ENCODE measurements around the gene TMEM53. TPM values are rescaled to one million over a fixed set of nuclear protein-coding genes. Genes with fewer than 3 reads are reported as not detected.

The TMEM53 gene
- total and polyA plus RNA-seq, 12 donors = 7.2 to 47.4 (median 12.6) TPM

DNA sequence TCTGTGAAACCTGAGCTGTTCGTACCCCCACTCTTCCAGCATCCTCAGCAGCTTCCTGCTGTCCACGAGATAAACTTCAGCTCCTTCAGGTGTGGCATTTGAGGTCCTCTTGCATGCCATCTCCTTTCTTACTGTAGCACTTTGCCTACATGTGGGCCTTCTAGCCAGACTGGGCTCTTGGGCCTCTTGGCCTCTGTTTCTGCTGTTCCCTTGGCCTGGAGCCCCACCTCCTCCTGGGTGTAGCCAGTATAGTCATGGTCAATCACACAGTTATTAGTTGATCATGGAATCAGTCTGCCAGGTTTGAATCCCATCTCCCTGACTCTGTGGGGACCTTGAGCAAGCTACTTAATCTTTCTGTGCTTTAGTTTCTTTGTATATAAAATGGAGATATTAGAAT, 26.4 kb downstream of the TMEM53 start:
- Histone ChIP-seq H3K4me3 (no peak overlapping the region), H3K36me3 (replicated peaks in 1 of 2) (peaks cover 0 to 78% of the 10 kb centered on the region in 2 donors), H3K4me1 (replicated peaks in 1 of 2) (peaks cover 23 to 29% of the 10 kb centered on the region in 2 donors), H3K27me3 (no peaks in the 10 kb centered on the region), H3K27ac (no peak overlapping the region), H3K9me3 (replicated peaks in 1 of 3) (no peaks in the 10 kb centered on the region)
- intact Hi-C loops (cut with DNase I) = no loop called here
- no peak for DNase-seq
- no peak for TF ChIP-seq POLR2A (IDR thresholded peaks at IDR 0.05)
- TF ChIP-seq, protein P1, sequence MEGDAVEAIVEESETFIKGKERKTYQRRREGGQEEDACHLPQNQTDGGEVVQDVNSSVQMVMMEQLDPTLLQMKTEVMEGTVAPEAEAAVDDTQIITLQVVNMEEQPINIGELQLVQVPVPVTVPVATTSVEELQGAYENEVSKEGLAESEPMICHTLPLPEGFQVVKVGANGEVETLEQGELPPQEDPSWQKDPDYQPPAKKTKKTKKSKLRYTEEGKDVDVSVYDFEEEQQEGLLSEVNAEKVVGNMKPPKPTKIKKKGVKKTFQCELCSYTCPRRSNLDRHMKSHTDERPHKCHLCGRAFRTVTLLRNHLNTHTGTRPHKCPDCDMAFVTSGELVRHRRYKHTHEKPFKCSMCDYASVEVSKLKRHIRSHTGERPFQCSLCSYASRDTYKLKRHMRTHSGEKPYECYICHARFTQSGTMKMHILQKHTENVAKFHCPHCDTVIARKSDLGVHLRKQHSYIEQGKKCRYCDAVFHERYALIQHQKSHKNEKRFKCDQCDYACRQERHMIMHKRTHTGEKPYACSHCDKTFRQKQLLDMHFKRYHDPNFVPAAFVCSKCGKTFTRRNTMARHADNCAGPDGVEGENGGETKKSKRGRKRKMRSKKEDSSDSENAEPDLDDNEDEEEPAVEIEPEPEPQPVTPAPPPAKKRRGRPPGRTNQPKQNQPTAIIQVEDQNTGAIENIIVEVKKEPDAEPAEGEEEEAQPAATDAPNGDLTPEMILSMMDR (IDR thresholded peaks at IDR 0.05) = no peak
- 79 to 94% (median 92%) methylated on average over 2 of the region's 2 CpGs for WGBS, 4 donors

DNA sequence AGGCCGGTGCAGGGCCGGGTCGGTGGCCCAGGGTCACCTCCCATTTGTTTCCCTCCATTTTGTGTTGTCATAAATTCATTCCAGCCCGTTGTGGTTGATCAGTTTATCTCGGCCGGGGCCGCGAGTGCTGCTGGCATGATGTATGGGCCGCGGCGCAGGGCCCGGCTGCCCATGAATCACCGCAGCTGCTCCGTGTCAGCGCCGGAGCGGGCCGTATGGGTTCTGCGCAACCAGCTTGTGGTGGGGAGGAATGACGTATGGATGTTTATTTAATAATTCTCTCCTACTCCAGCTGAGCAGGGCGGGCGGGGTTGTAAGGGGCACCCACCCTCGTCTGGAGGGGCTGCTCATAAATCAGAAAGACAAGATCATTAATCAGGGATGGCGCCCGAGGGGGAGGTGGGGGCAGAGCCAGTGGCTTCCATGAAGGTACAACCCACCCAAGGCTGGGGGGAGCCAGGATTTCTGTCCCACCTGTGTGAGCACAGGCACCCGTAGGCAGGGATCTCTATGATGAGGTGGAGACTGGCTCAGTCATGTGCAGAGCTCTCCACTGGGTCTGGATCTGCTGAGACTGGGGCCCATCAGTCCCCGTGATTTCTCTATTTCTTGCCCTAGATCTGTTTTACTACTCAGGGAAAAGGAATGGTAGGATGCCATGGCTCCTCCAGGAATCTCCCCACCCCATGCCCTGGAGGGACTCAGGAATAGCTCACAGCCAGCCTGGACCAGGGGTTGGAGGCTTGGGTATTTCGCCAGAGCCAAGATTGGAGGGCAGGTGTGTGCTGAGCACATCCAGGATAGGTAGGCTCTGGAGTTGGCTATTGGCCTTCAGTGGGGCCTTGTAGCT, 27.8 kb downstream of the TMEM53 start:
- peak overlapping the region in 4 of 5 donors; percentile 80 to 98 (median 86) for H3K27ac ChIP-seq
- 51 to 66% (median 54%) methylated on average over 7 to 28 of the region's 28 CpGs for WGBS, 4 donors
- no peaks in the 10 kb centered on the region for H3K27me3 ChIP-seq
- H3K4me3 ChIP-seq = no peak overlapping the region
- peak; percentile 72 to 90 (median 84) for DNase-seq
- intact Hi-C loops (cut with DNase I) = no loop called here
- peaks cover 25 to 41% of the 10 kb centered on the region in 2 donors for H3K4me1 ChIP-seq (replicated peaks in 1 of 2)
- TF ChIP-seq, protein P1 (IDR thresholded peaks at IDR 0.05) = no peak
- no peak for TF ChIP-seq POLR2A (IDR thresholded peaks at IDR 0.05)
- H3K36me3 ChIP-seq (replicated peaks in 1 of 2) = peaks cover 0 to 85% of the 10 kb centered on the region in 2 donors
- H3K9me3 ChIP-seq (replicated peaks in 1 of 3) = no peaks in the 10 kb centered on the region

DNA sequence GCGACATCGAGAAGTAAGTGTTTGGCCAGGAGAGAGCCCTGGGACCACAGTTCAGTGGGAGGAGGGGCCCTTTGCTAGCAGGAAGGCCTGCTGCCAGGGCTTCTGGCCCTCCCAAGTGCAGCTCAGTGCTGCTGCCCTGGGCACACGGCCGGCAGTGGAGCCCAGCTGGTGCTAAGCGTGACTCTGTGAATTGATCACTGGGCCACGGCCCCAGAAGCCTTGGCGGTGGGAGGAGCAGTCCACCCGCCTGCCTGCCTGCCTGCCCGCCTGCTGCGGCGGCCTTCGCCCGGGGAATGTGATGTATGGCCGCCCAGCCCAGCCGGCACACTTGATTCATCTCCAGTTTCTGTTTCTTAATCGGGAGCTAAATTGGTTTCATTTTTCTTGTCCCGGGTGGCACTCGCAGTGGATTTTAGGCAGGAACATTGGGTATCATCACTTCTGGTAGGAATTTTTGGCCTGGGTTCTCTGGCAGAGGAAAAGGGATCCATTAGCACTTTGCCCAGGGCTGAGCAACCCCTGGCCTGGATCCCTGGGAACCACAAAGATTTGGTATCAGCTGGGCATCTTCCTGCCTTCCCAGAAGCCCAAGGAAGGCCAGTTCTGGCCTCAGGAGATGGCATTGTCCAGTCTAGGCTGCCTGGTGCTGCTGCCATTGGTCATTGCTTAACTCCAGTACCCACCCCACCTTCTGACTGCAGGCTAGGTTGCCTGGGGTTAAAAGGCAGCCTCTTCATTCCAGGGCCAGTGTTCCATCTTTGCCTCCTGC, 28.6 kb downstream of the TMEM53 start:
- Histone ChIP-seq H3K27me3 (no peaks in the 10 kb centered on the region), H3K4me1 (replicated peaks in 1 of 2) (peaks cover 30 to 44% of the 10 kb centered on the region in 2 donors), H3K27ac (peak overlapping the region; percentile 61 to 98 (median 83)), H3K9me3 (replicated peaks in 1 of 3) (no peaks in the 10 kb centered on the region), H3K4me3 (peak overlapping the region in 1 of 4 donors; percentile 32), H3K36me3 (replicated peaks in 1 of 2) (peaks cover 0 to 83% of the 10 kb centered on the region in 2 donors)
- TF ChIP-seq, protein P1 (IDR thresholded peaks at IDR 0.05) = no peak
- TF ChIP-seq POLR2A (IDR thresholded peaks at IDR 0.05) = peak in 1 of 2 donors; percentile 79
- intact Hi-C loops (cut with DNase I) = no loop called here
- WGBS, 4 donors = 28 to 47% (median 43%) methylated on average over 9 to 18 of the region's 18 CpGs
- peak; percentile 88 to 96 (median 93) for DNase-seq

DNA sequence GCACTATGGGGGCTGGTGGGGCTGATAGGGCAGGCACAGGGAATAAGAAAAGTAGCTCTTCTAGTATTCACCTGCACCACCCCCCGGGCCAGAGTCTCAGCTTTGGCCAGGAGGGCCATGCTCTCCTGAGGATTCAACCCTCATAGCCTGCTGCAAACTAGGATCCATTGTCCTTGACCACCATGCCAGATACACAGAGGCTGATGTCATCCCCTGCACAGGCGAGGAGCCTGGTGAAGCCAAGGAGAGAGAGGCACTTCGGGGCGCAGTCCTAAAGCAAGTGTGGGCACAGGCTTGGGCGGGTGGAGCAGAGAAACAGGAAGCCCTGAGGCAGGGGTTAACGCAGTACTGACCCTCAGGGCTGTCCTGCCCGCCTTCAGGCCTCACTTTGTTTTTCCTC, 29.5 kb downstream of the TMEM53 start:
- intact Hi-C loops (cut with DNase I) = no loop called here
- DNase-seq = peak in 5 of 7 donors; percentile 54 to 60 (median 59)
- Histone ChIP-seq H3K4me1 (replicated peaks in 1 of 2) (peaks cover 30 to 44% of the 10 kb centered on the region in 2 donors), H3K27me3 (no peaks in the 10 kb centered on the region), H3K27ac (peak overlapping the region; percentile 61 to 98 (median 83)), H3K9me3 (replicated peaks in 1 of 3) (no peaks in the 10 kb centered on the region), H3K36me3 (replicated peaks in 1 of 2) (peaks cover 0 to 83% of the 10 kb centered on the region in 2 donors), H3K4me3 (no peak overlapping the region)
- WGBS, 4 donors = 62 to 80% (median 68%) methylated on average over 1 to 7 of the region's 7 CpGs
- no peak for TF ChIP-seq POLR2A (IDR thresholded peaks at IDR 0.05)
- TF ChIP-seq, protein P1 (IDR thresholded peaks at IDR 0.05) = no peak
